Right cardiac atrium (tissue), 5 donors: Measurements from ENCODE around the gene NDNF. TPM values are rescaled to one million over a fixed set of nuclear protein-coding genes. Genes with fewer than 3 reads are reported as not detected.

Experiments
- polyA plus RNA-seq: library from polyadenylated mRNA; stranded (reverse); fragments of 200-250 nt; gene quantifications from one replicate; pipeline ENCODE4 v1.2.3, GENCODE V29; 2013
- total RNA-seq, 4 donors: library from RNA; stranded (reverse); fragmentation: NEBNext Ultra II Directional; extraction: Animal tissue kit (Norgen Biotek cat#: 25700); gene quantifications; one replicate each; pipeline ENCODE4 v1.2.1, GENCODE V29; 2021
- donor health status: healthy with polysubstance abuse.
- donor health status: DM: no; HTN: yes; CAD: no.
- donor health status: DM: no; HTN: no; CAD: no.
- donor health status: DM: no; HTN: yes; CAD: no; lungs with severe emphysema.
- donor health status: DM: yes; HTN: yes; CAD: no.

The NDNF gene
- total and polyA plus RNA-seq, 5 donors: 0.50 to 6.3 (median 2.5) TPM

Other genes starting within 250 kb of the NDNF start
- gene PRDM5, start 149.8 kb downstream of the NDNF start, total RNA-seq: 10 to 100 TPM; 14.3 to 20.3 (median 17.6) TPM
- gene PRDM5, start 149.8 kb downstream of the NDNF start, polyA plus RNA-seq: 2.4 TPM
- gene TNIP3, start 91.8 kb upstream of the NDNF start, total RNA-seq: not detected
- not detected for gene TNIP3, start 91.8 kb upstream of the NDNF start, polyA plus RNA-seq